H1 (cell line): ENCODE measurements around the gene THBS3. TPM values are rescaled to one million over a fixed set of nuclear protein-coding genes. Genes with fewer than 3 reads are reported as not detected.

Experiments used
- CTCF ChIA-PET: fragments of 300-600 bp; sonication (Branson Sonifier 250); formaldehyde crosslinking; loops from one replicate; lab custom pipeline; 2021; ENCODE audit not compliant: partially characterized antibody; lab: Charles Lee
- POLR2A ChIA-PET: fragments of 300-600 bp; sonication (Branson Sonifier 250); formaldehyde crosslinking; loops from one replicate; lab custom pipeline; 2021; ENCODE audit warnings: inconsistent platforms; ENCODE audit not compliant: partially characterized antibody; lab: Charles Lee
- DNase-seq, 2 experiments: peaks; one replicate each; pipeline versions ENCODE4 v3.0.0 to v3.0.0-alpha.2; 2010 to 2022; ENCODE audit warnings: low spot score in 2 of 2, low read depth in 1 of 2, mixed read lengths in 1 of 2
- FAIRE-seq: peaks from 2 replicates; lab custom pipeline; 2011; peaks lifted over from hg19 to GRCh38; lab: Jason Lieb, UNC
- H2AFZ ChIP-seq: 2 replicates; pipeline ENCODE4 v1.8.1; 2012; ENCODE audit warnings: low read length, inconsistent platforms
- H2AK5ac ChIP-seq: 2 replicates; pipeline ENCODE4 v1.6.1; 2013; ENCODE audit warnings: low read depth, low read length
- H2BK120ac ChIP-seq: replicated peaks from 2 replicates; pipeline ENCODE3; 2013; ENCODE audit warnings: low read depth, low read length, inconsistent platforms
- H2BK12ac ChIP-seq: 2 replicates; pipeline ENCODE4 v1.6.1; 2013; ENCODE audit warnings: low read depth, low read length
- H2BK15ac ChIP-seq: 2 replicates; pipeline ENCODE4 v1.6.1; 2013; ENCODE audit warnings: low read length
- H2BK20ac ChIP-seq: 2 replicates; pipeline ENCODE4 v1.6.1; 2013; ENCODE audit warnings: low read length
- H2BK5ac ChIP-seq: 2 replicates; pipeline ENCODE4 v1.6.1; 2013; ENCODE audit warnings: low read depth, low read length
- H3K14ac ChIP-seq: 2 replicates; pipeline ENCODE4 v1.6.1; 2013; ENCODE audit warnings: inconsistent platforms; ENCODE audit not compliant: insufficient read length
- H3K18ac ChIP-seq: 2 replicates; pipeline ENCODE4 v1.6.1; 2013; ENCODE audit warnings: low read length; ENCODE audit errors: extremely low read depth
- H3K23ac ChIP-seq: 2 replicates; pipeline ENCODE4 v1.6.1; 2013; ENCODE audit warnings: inconsistent platforms; ENCODE audit not compliant: insufficient read length
- H3K23me2 ChIP-seq: 2 replicates; pipeline ENCODE4 v1.6.1; 2013; ENCODE audit warnings: low read depth, low read length
- H3K27ac ChIP-seq: 2 replicates; pipeline ENCODE4 v1.6.1; 2011; ENCODE audit warnings: low read depth, low read length, inconsistent platforms
- H3K27me3 ChIP-seq, 4 experiments: replicated peaks in 1 of 4; 1 replicate in 1 of 4; 2 replicates in 3 of 4; pipeline versions ENCODE4 v1.6.1 to v1.8.1; 2011 to 2013; ENCODE audit warnings: low read length in 3 of 4, mild to moderate bottlenecking in 3 of 4, inconsistent platforms in 2 of 4, mixed read lengths in 2 of 4, moderate library complexity in 1 of 4; ENCODE audit not compliant: control insufficient read depth in 3 of 4, insufficient read depth in 3 of 4; ENCODE audit errors: extremely low read depth in 1 of 4
- H3K36me3 ChIP-seq, 4 experiments: 2 replicates each; pipeline versions ENCODE4 v1.6.1 to v1.8.1; 2011 to 2013; ENCODE audit warnings: mild to moderate bottlenecking in 4 of 4, low read length in 3 of 4, moderate library complexity in 2 of 4, control low read depth in 1 of 4, inconsistent platforms in 1 of 4; ENCODE audit not compliant: insufficient read depth in 4 of 4, control insufficient read depth in 2 of 4
- H3K4ac ChIP-seq: replicated peaks from 2 replicates; pipeline ENCODE3; 2013; ENCODE audit warnings: low read length, low read depth, mixed read lengths, inconsistent platforms; ENCODE audit not compliant: insufficient read length
- H3K4me1 ChIP-seq, 4 experiments: replicated peaks in 1 of 4; 1 replicate in 1 of 4; 2 replicates in 3 of 4; pipeline versions ENCODE4 v1.6.1 to v1.8.1; 2011 to 2013; ENCODE audit warnings: low read length in 3 of 4, inconsistent platforms in 2 of 4, mixed read lengths in 1 of 4; ENCODE audit not compliant: insufficient read depth in 4 of 4, control insufficient read depth in 3 of 4
- H3K4me2 ChIP-seq, 2 experiments: 2 replicates each; pipeline versions ENCODE4 v1.6.1 to v1.8.1; 2011 to 2013; ENCODE audit warnings: low read depth in 2 of 2, low read length in 2 of 2, control low read depth in 1 of 2, inconsistent platforms in 1 of 2, mild to moderate bottlenecking in 1 of 2; ENCODE audit not compliant: insufficient read depth in 1 of 2
- H3K4me3 ChIP-seq, 4 experiments: fragments of 200-600, 300-600 bp in 1 of 4; sonication (generic), shearing (Covaris generic), sonication (Bioruptor Twin) in 1 of 4; 2 replicates each; pipeline versions ENCODE4 v1.5.1 to v1.8.1; 2011 to 2016; ENCODE audit warnings: low read length in 4 of 4, low read depth in 3 of 4, control low read depth in 2 of 4, inconsistent platforms in 2 of 4, mild to moderate bottlenecking in 2 of 4, mixed read lengths in 1 of 4, moderate library complexity in 1 of 4; ENCODE audit not compliant: insufficient read depth in 2 of 4; ENCODE audit errors: extremely low read depth in 1 of 4
- H3K56ac ChIP-seq: replicated peaks from 2 replicates; pipeline ENCODE3; 2013; ENCODE audit warnings: low read depth, mild to moderate bottlenecking, mixed read lengths, low read length, inconsistent platforms; ENCODE audit not compliant: insufficient read length
- H3K79me1 ChIP-seq: 2 replicates; pipeline ENCODE4 v1.6.1; 2013; ENCODE audit warnings: low read depth, low read length, control low read depth
- H3K79me2 ChIP-seq, 2 experiments: 2 replicates each; pipeline versions ENCODE4 v1.6.1 to v1.8.1; 2012 to 2013; ENCODE audit warnings: low read length in 2 of 2, mild to moderate bottlenecking in 2 of 2, inconsistent platforms in 1 of 2; ENCODE audit not compliant: insufficient read depth in 2 of 2, control insufficient read depth in 1 of 2
- H3K9ac ChIP-seq, 4 experiments: replicated peaks in 1 of 4; 1 replicate in 1 of 4; 2 replicates in 3 of 4; pipeline versions ENCODE4 v1.6.1 to v1.8.1; 2011 to 2013; ENCODE audit warnings: low read depth in 3 of 4, low read length in 3 of 4, control low read depth in 2 of 4, mild to moderate bottlenecking in 2 of 4, moderate library complexity in 2 of 4, inconsistent platforms in 1 of 4; ENCODE audit errors: extremely low read depth in 1 of 4
- H3K9me3 ChIP-seq, 2 experiments: 2 replicates each; pipeline versions ENCODE4 v1.6.1 to v1.8.1; 2012 to 2013; ENCODE audit warnings: mild to moderate bottlenecking in 2 of 2, moderate library complexity in 2 of 2, control low read depth in 1 of 2, inconsistent platforms in 1 of 2, low read depth in 1 of 2, low read length in 1 of 2, mixed read lengths in 1 of 2; ENCODE audit not compliant: insufficient read depth in 2 of 2
- H4K20me1 ChIP-seq, 2 experiments: replicated peaks in 1 of 2; 2 replicates each; pipeline versions ENCODE3 to v1.8.1; 2011 to 2013; ENCODE audit warnings: inconsistent platforms in 2 of 2, low read length in 2 of 2, mild to moderate bottlenecking in 1 of 2; ENCODE audit not compliant: insufficient read depth in 2 of 2, control insufficient read depth in 1 of 2
- H4K5ac ChIP-seq: 2 replicates; pipeline ENCODE4 v1.6.1; 2013; ENCODE audit warnings: low read length, low read depth, mixed read lengths, inconsistent platforms; ENCODE audit not compliant: insufficient read length
- H4K8ac ChIP-seq: 2 replicates; pipeline ENCODE4 v1.8.0; 2013; ENCODE audit warnings: mild to moderate bottlenecking, moderate library complexity, low read length, inconsistent platforms; ENCODE audit not compliant: insufficient read depth; ENCODE audit errors: extremely low read depth
- H4K91ac ChIP-seq: replicated peaks from 2 replicates; pipeline ENCODE3; 2013; ENCODE audit warnings: low read length, mixed read lengths, inconsistent platforms; ENCODE audit not compliant: insufficient read length
- CTBP2 ChIP-seq: IDR thresholded peaks from 2 replicates; pipeline ENCODE4 v1.7.0; 2011; ENCODE audit warnings: borderline replicate concordance, mild to moderate bottlenecking, moderate library complexity, mixed read lengths, low read length; ENCODE audit not compliant: insufficient read depth, insufficient read length
- FOSL1 ChIP-seq: IDR thresholded peaks from 2 replicates; pipeline ENCODE4 v1.6.1; 2011; ENCODE audit warnings: mild to moderate bottlenecking, low read depth, low read length, moderate library complexity; ENCODE audit not compliant: insufficient read depth
- RFX5 ChIP-seq: IDR thresholded peaks from 2 replicates; pipeline ENCODE4 v1.6.1; 2011; ENCODE audit warnings: low read depth, low read length, improper control_type of control experiment, borderline replicate concordance
- SP1 ChIP-seq: IDR thresholded peaks from 2 replicates; pipeline ENCODE4 v1.6.1; 2011; ENCODE audit warnings: low read depth, low read length
- WGBS, 2 experiments: shearing (Covaris generic) in 1 of 2; methylation state at CpG; one replicate each; pipeline versions ENCODE4 v1.1.6 to v1.1.7; 2013 to 2015; ENCODE audit warnings: low lambda C conversion rate in 2 of 2, mixed read lengths in 2 of 2, inconsistent platforms in 1 of 2, low coverage in 1 of 2, missing lambda C conversion rate in 1 of 2; ENCODE audit not compliant: insufficient replicate concordance in 2 of 2, insufficient coverage in 1 of 2, insufficient read length in 1 of 2; ENCODE audit errors: extremely low coverage in 1 of 2, missing lambda C conversion rate in 1 of 2; 5-methylcytosine and 5-hydroxymethylcytosine counted together
- polyA plus RNA-seq, 7 experiments: library from polyadenylated mRNA; depleted of rRNA in 3 of 7; stranded (reverse) in 5 of 7; unstranded in 2 of 7; fragments of >200 nt in 5 of 7; fragments of 200-250 nt in 2 of 7; gene quantifications; 1 replicate in 5 of 7; 2 replicates in 1 of 7; 4 replicates in 1 of 7; pipeline versions ENCODE4 v1.2.1 to v1.2.3, GENCODE V29; 2011 to 2013; ENCODE audit warnings: missing spikeins in 2 of 7, mixed read lengths in 2 of 7
- total RNA-seq: library from RNA; stranded (reverse); fragmentation: NEBNext Ultra II Directional; extraction: Animal tissue kit (Norgen Biotek cat#: 25700); gene quantifications from 2 replicates; pipeline ENCODE4 v1.2.1, GENCODE V29; 2021

Gene THBS3
- total and polyA plus RNA-seq, 2 of the 8 experiments (the other 6 are each of a cell fraction or from before 2014, with no cell fraction given) = 3.0 to 3.5 TPM

- DNase-seq (no peak), FAIRE-seq (no peak)
- H3K56ac ChIP-seq = no peak overlapping the region
- no peak overlapping the region for H2AFZ ChIP-seq
- H3K4ac ChIP-seq = no peak overlapping the region
- H2BK120ac ChIP-seq = no peak overlapping the region
- no peaks in the 10 kb centered on the region; the same call in 1 of the 2 replicates for H3K79me1 ChIP-seq
- H2BK12ac ChIP-seq = no peak overlapping the region
- no peak overlapping the region for H2BK20ac ChIP-seq
- H3K18ac ChIP-seq = no peak overlapping the region
- H3K4me2 ChIP-seq = no peak overlapping the region
- no peak overlapping the region for H3K9ac ChIP-seq
- H3K9me3 ChIP-seq = no peaks in the 10 kb centered on the region
- H3K27me3 ChIP-seq = no peaks in the 10 kb centered on the region
- whole genome bisulfite sequencing, 2 experiments = 94% methylated on average over 30 of the region's 31 CpGs; no CpG with 5 or more reads in 1 of the 2 experiments
- ChIA-PET POLR2A (interaction anchor here (1.6 to 20.5 kb wide), 2 partner anchors 22 to 45 kb away, joined by 3 to 512 read pairs; partner anchors contain the start of genes MTX1 and THBS3), CTCF (interaction anchor here (1.8 to 7.9 kb wide), 2 partner anchors 15 to 28 kb away, joined by 4 to 107 read pairs; partner anchors contain the start of gene THBS3)
- peaks cover 0 to 4% of the 10 kb centered on the region in 2 experiments; a peak in 1 of 4 replicates for H3K79me2 ChIP-seq
- no peak overlapping the region for H4K5ac ChIP-seq
- H3K4me1 ChIP-seq = peaks cover 0 to 18% (median 8%) of the 10 kb centered on the region in 4 experiments; a peak in 5 of 7 replicates
- H3K27ac ChIP-seq = no peak overlapping the region
- H4K20me1 ChIP-seq = peaks cover 8 to 10% of the 10 kb centered on the region in 2 experiments
- H4K91ac ChIP-seq = no peak overlapping the region
- peaks cover 15 to 49% (median 33%) of the 10 kb centered on the region in 4 experiments for H3K36me3 ChIP-seq
- H4K8ac ChIP-seq = no peak overlapping the region
- TF ChIP-seq RFX5 (no peak), SP1 (no peak), CTBP2 (no peak), FOSL1 (no peak)
- no peak overlapping the region for H3K14ac ChIP-seq
- peaks cover 4% of the 10 kb centered on the region; the same call in 1 of the 2 replicates for H3K23me2 ChIP-seq
- H3K4me3 ChIP-seq = no peak overlapping the region
- H2BK5ac ChIP-seq = no peak overlapping the region
- H3K23ac ChIP-seq = no peak overlapping the region
- no peak overlapping the region for H2BK15ac ChIP-seq
- H2AK5ac ChIP-seq = no peak overlapping the region
Measured at GRCh38 chr1:155179112-155180031, 28.3 kb downstream of the THBS3 start.
